ENCODE measurements around the gene ERBB4. TPM values are rescaled to one million over a fixed set of nuclear protein-coding genes. Genes with fewer than 3 reads are reported as not detected.
"Not testable (repeated sequence)": the region's sequence is repeated elsewhere in the genome, so short reads cannot be mapped to it uniquely, and the experiment has no call there.

The ERBB4 gene
- total RNA-seq, 1 experiment from 2014 or later = not detected

GRCh38 chr2:212107014-212107413 lies 431.6 kb downstream of the ERBB4 start:
- no peak overlapping the region for H3K4me3 Mint-ChIP-seq (ENCODE audit: unreplicated experiment)
- TF ChIP-seq CTCF (IDR thresholded peaks at IDR 0.05; ENCODE audit: unreplicated experiment) = no peak
- intact Hi-C loops (cut with micrococcal nuclease) = no loop called here
- no peaks in the 10 kb centered on the region for H3K9me3 Mint-ChIP-seq (ENCODE audit: unreplicated experiment)
- H3K27ac Mint-ChIP-seq (ENCODE audit: low read depth, unreplicated experiment) = no peak overlapping the region
- no TSS peak for BruUV-seq (replicated peaks)
- ChIA-PET CTCF (no interaction called here), POLR2A (no interaction called here)
- no peaks in the 10 kb centered on the region for H3K4me1 Mint-ChIP-seq (ENCODE audit: insufficient read depth, unreplicated experiment)
- H3K36me3 Mint-ChIP-seq (ENCODE audit: insufficient read depth, unreplicated experiment) = no peaks in the 10 kb centered on the region
- DNase-seq (ENCODE audit: unreplicated experiment) = no peak
- peaks cover 60% of the 10 kb centered on the region for H3K27me3 Mint-ChIP-seq (ENCODE audit: insufficient read depth, unreplicated experiment)

- intact Hi-C loops (cut with micrococcal nuclease); H3K36me3 Mint-ChIP-seq (ENCODE audit: insufficient read depth, unreplicated experiment); CTCF ChIA-PET; BruUV-seq (replicated peaks); H3K9me3 Mint-ChIP-seq (ENCODE audit: unreplicated experiment); POLR2A ChIA-PET; H3K27ac Mint-ChIP-seq (ENCODE audit: low read depth, unreplicated experiment); H3K4me3 Mint-ChIP-seq (ENCODE audit: unreplicated experiment); DNase-seq (ENCODE audit: unreplicated experiment); H3K4me1 Mint-ChIP-seq (ENCODE audit: insufficient read depth, unreplicated experiment): not testable (repeated sequence)
- H3K27me3 Mint-ChIP-seq (ENCODE audit: insufficient read depth, unreplicated experiment) = peaks cover 60% of the 10 kb centered on the region
Measured at GRCh38 chr2:212106536-212106935, 432.1 kb downstream of the ERBB4 start.

GRCh38 chr2:212099658-212100057 lies 438.9 kb downstream of the ERBB4 start:
- ChIA-PET CTCF (no interaction called here), POLR2A (no interaction called here)
- intact Hi-C loops (cut with micrococcal nuclease) = no loop called here
- peaks cover 52% of the 10 kb centered on the region for H3K27me3 Mint-ChIP-seq (ENCODE audit: insufficient read depth, unreplicated experiment)
- H3K27ac Mint-ChIP-seq (ENCODE audit: low read depth, unreplicated experiment) = no peak overlapping the region
- H3K4me3 Mint-ChIP-seq (ENCODE audit: unreplicated experiment) = no peak overlapping the region
- no peak for DNase-seq (ENCODE audit: unreplicated experiment)
- TF ChIP-seq CTCF (IDR thresholded peaks at IDR 0.05; ENCODE audit: unreplicated experiment) = no peak
- no TSS peak for BruUV-seq (replicated peaks)
- no peaks in the 10 kb centered on the region for H3K36me3 Mint-ChIP-seq (ENCODE audit: insufficient read depth, unreplicated experiment)
- no peaks in the 10 kb centered on the region for H3K4me1 Mint-ChIP-seq (ENCODE audit: insufficient read depth, unreplicated experiment)
- no peaks in the 10 kb centered on the region for H3K9me3 Mint-ChIP-seq (ENCODE audit: unreplicated experiment)

- no peak overlapping the region for H3K27ac Mint-ChIP-seq (ENCODE audit: low read depth, unreplicated experiment)
- no peak overlapping the region for H3K4me3 Mint-ChIP-seq (ENCODE audit: unreplicated experiment)
- DNase-seq (ENCODE audit: unreplicated experiment) = no peak
- ChIA-PET CTCF (no interaction called here), POLR2A (no interaction called here)
- H3K27me3 Mint-ChIP-seq (ENCODE audit: insufficient read depth, unreplicated experiment) = peaks cover 52% of the 10 kb centered on the region
- intact Hi-C loops (cut with micrococcal nuclease) = no loop called here
- no peaks in the 10 kb centered on the region for H3K9me3 Mint-ChIP-seq (ENCODE audit: unreplicated experiment)
- no TSS peak for BruUV-seq (replicated peaks)
- TF ChIP-seq CTCF (IDR thresholded peaks at IDR 0.05; ENCODE audit: unreplicated experiment) = no peak
- no peaks in the 10 kb centered on the region for H3K36me3 Mint-ChIP-seq (ENCODE audit: insufficient read depth, unreplicated experiment)
- H3K4me1 Mint-ChIP-seq (ENCODE audit: insufficient read depth, unreplicated experiment) = no peaks in the 10 kb centered on the region
Measured at GRCh38 chr2:212098966-212099365, 439.6 kb downstream of the ERBB4 start.

- no peak overlapping the region for H3K27ac Mint-ChIP-seq (ENCODE audit: low read depth, unreplicated experiment)
- DNase-seq (ENCODE audit: unreplicated experiment) = no peak
- H3K9me3 Mint-ChIP-seq (ENCODE audit: unreplicated experiment) = no peaks in the 10 kb centered on the region
- CTCF ChIA-PET = interaction anchor here (0.6 kb wide), 1 partner anchor 88 kb away, joined by 3 read pairs; no protein-coding TSS in a partner anchor
- no peak for TF ChIP-seq CTCF (IDR thresholded peaks at IDR 0.05; ENCODE audit: unreplicated experiment)
- no peaks in the 10 kb centered on the region for H3K36me3 Mint-ChIP-seq (ENCODE audit: insufficient read depth, unreplicated experiment)
- intact Hi-C loops (cut with micrococcal nuclease) = no loop called here
- H3K4me1 Mint-ChIP-seq (ENCODE audit: insufficient read depth, unreplicated experiment) = no peaks in the 10 kb centered on the region
- POLR2A ChIA-PET = no interaction called here
- no TSS peak for BruUV-seq (replicated peaks)
- H3K4me3 Mint-ChIP-seq (ENCODE audit: unreplicated experiment) = no peak overlapping the region
- peaks cover 40% of the 10 kb centered on the region for H3K27me3 Mint-ChIP-seq (ENCODE audit: insufficient read depth, unreplicated experiment)
Measured at GRCh38 chr2:212097001-212097400, 441.6 kb downstream of the ERBB4 start.
